Hepatocyte (in vitro differentiated cells): ENCODE measurements around the gene AKAP12.

Experiments used
- CTCF ChIP-seq: fragments of 200-600 bp; sonication (generic); IDR thresholded peaks from 2 replicates; pipeline ENCODE4 v1.5.1; 2016; ENCODE audit warnings: antibody characterized with exemption, mild to moderate bottlenecking; ENCODE audit not compliant: poor library complexity
- EZH2 ChIP-seq: fragments of 200-600 bp; sonication (generic); IDR thresholded peaks from 2 replicates; pipeline ENCODE4 v1.6.1; 2016; ENCODE audit warnings: antibody characterized with exemption, mild to moderate bottlenecking, borderline replicate concordance
- EZH2phosphoT487 ChIP-seq: fragments of 200-600 bp; sonication (generic); IDR thresholded peaks from one replicate; pipeline ENCODE4 v1.6.1; 2018; ENCODE audit warnings: antibody characterized with exemption, mild to moderate bottlenecking, low read depth, moderate library complexity; ENCODE audit not compliant: unreplicated experiment, severe bottlenecking

DNA sequence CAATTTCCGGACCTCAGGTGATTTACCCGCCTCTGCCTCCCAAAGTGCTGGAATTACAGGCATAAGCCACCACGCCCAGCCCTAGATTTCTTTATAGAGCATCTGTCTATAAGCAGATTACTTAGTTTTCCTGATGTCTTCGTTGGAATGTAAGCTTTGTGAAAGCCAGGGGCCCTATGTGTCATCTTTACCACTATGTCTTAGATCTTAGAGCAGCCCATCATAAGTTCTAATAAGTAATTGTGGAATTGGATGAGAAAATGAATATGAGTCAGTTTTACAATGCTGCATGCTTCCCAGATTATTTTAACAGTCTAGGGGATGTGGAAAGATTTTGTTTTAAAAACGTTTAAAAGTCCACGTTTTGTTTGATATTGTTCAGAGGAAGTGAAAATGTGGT is 160.7 kb downstream of the AKAP12 start:
- TF ChIP-seq CTCF (no peak), EZH2phosphoT487 (no peak), EZH2 (no peak)
